Measurements from ENCODE around the gene MPP3. TPM values are rescaled to one million over a fixed set of nuclear protein-coding genes. Genes with fewer than 3 reads are reported as not detected.

The MPP3 gene
- total and polyA plus RNA-seq, 10 of the 15 experiments (the other 5 are each of a cell fraction or from before 2014, with no cell fraction given): not detected

- intact Hi-C loops (cut with micrococcal nuclease; ENCODE audit: unreplicated experiment): loop anchor here (10.0 kb wide), 1 partner anchor 117 kb away; no protein-coding TSS in a partner anchor
- WGBS (ENCODE audit: insufficient coverage, insufficient replicate concordance, low lambda C conversion rate, missing lambda C conversion rate): 44% methylated on average over 10 of the region's 10 CpGs
- in situ Hi-C loops (cut with MboI): no loop called here
These were observed 44.7 kb upstream of the MPP3 start for GRCh38 chr17:43877451-43878155.

DNA sequence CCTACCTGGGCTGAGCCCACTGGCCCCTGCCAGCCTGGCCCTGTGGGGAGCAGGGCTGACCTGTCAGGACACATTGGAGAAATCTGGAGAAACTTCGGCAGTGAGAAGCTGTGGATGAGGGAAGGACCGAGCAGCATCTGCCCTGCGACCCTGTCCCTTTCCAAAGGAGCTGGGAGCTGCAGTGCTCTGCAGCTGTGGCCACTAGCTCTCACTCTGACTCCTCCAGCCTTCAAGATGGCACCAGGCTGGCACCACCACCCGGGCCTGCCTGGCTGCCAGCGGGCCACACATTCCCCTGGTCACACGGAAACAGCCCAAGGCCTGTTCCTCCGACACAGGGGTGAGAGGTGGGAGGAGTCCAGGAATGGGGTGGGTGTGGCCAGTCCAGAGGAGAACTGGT lies 44.1 kb upstream of the MPP3 start:
- FAIRE-seq: no peak
- 30% methylated on average over 7 of the region's 7 CpGs for WGBS (ENCODE audit: insufficient coverage, insufficient replicate concordance, low lambda C conversion rate, missing lambda C conversion rate)
- POLR2A ChIA-PET: interaction anchor here (0.6 to 1.0 kb wide), 2 partner anchors 12 to 509 kb away, joined by 3 read pairs; no protein-coding TSS in a partner anchor

More at GRCh38 chr17:43877451-43878155, 44.7 kb upstream of the MPP3 start:
- no peak for DNase-seq (ENCODE audit: low read depth, low spot score)
- Histone ChIP-seq H4K20me1 (ENCODE audit: control insufficient read depth, insufficient read depth) (no peaks in the 10 kb centered on the region), H3K79me2 (ENCODE audit: control insufficient read depth, insufficient read depth, low read length) (no peaks in the 10 kb centered on the region), H3K9ac (ENCODE audit: control insufficient read depth, insufficient read depth, low read length) (no peak overlapping the region), H3K27me3 (replicated peaks in 1 of 2; ENCODE audit: control insufficient read depth in 2 of 2, insufficient read depth in 2 of 2, low read length in 1 of 2) (no peaks in the 10 kb centered on the region), H2AFZ (ENCODE audit: control insufficient read depth, low read depth, low read length) (no peak overlapping the region), H3K36me3 (ENCODE audit: control insufficient read depth in 2 of 2, insufficient read depth in 2 of 2, low read length in 1 of 2) (no peaks in the 10 kb centered on the region), H3K4me3 (no peak overlapping the region), H3K4me2 (ENCODE audit: control insufficient read depth, insufficient read depth) (no peak overlapping the region), H3K4me1 (ENCODE audit: control insufficient read depth, insufficient read depth, low read length) (no peaks in the 10 kb centered on the region), H3K27ac (ENCODE audit: control insufficient read depth, insufficient read depth) (no peak overlapping the region), H3K9me3 (replicated peaks; ENCODE audit: control insufficient read depth, insufficient read depth, low read length) (no peaks in the 10 kb centered on the region)
- ChIA-PET SMC1A (ENCODE audit: uncharacterized antibody, unreplicated experiment) (interaction anchor here (0.5 to 1.4 kb wide), 2 partner anchors 10 to 265 kb away, joined by 3 to 4 read pairs; no protein-coding TSS in a partner anchor), POLR2A (interaction anchor here (0.6 to 1.0 kb wide), 2 partner anchors 13 to 510 kb away, joined by 3 read pairs; no protein-coding TSS in a partner anchor), CTCF (interaction anchor here (0.6 to 2.6 kb wide), 25 partner anchors 9 to 491 kb away, joined by 3 to 10 read pairs (median 4); partner anchors contain the start of gene CD300LG), RAD21 (ENCODE audit: unreplicated experiment) (interaction anchor here (0.6 kb wide), 1 partner anchor 291 kb away, joined by 3 read pairs; no protein-coding TSS in a partner anchor)
- no peak for ATAC-seq
- FAIRE-seq: no peak
- BruUV-seq (replicated peaks): no TSS peak
- TF ChIP-seq SMARCA5 (IDR thresholded peaks at IDR 0.05): no peak
- no peak for TF ChIP-seq RAD51 (IDR thresholded peaks at IDR 0.05)
- no peak for TF ChIP-seq DPF2 (IDR thresholded peaks at IDR 0.05)
- no peak for TF ChIP-seq MEF2B (IDR thresholded peaks at IDR 0.05; ENCODE audit: partially characterized antibody, poor library complexity, severe bottlenecking)
- TF ChIP-seq RFX5 (IDR thresholded peaks at IDR 0.05; ENCODE audit: low read depth, low read length): no peak
- no peak for TF ChIP-seq STAT3 (IDR thresholded peaks at IDR 0.05; ENCODE audit: low read depth, low read length)
- no peak for TF ChIP-seq YBX1 (IDR thresholded peaks at IDR 0.05)
- no peak for TF ChIP-seq CHD2 (IDR thresholded peaks at IDR 0.05; ENCODE audit: borderline replicate concordance, low read depth, low read length)
- TF ChIP-seq CHD1 (IDR thresholded peaks at IDR 0.05; ENCODE audit: low read depth, low read length): no peak
- no peak for TF ChIP-seq GABPA (IDR thresholded peaks at IDR 0.05; ENCODE audit: low read depth)

More for the DNA sequence above, 44.1 kb upstream of the MPP3 start:
- Histone ChIP-seq H3K4me3 (no peak overlapping the region), H3K27me3 (replicated peaks in 1 of 2; ENCODE audit: control insufficient read depth in 2 of 2, insufficient read depth in 2 of 2, low read length in 1 of 2) (no peaks in the 10 kb centered on the region), H4K20me1 (ENCODE audit: control insufficient read depth, insufficient read depth) (no peaks in the 10 kb centered on the region), H3K9me3 (replicated peaks; ENCODE audit: control insufficient read depth, insufficient read depth, low read length) (no peaks in the 10 kb centered on the region), H3K9ac (ENCODE audit: control insufficient read depth, insufficient read depth, low read length) (no peak overlapping the region), H3K79me2 (ENCODE audit: control insufficient read depth, insufficient read depth, low read length) (no peaks in the 10 kb centered on the region), H3K36me3 (ENCODE audit: control insufficient read depth in 2 of 2, insufficient read depth in 2 of 2, low read length in 1 of 2) (no peaks in the 10 kb centered on the region), H2AFZ (ENCODE audit: control insufficient read depth, low read depth, low read length) (no peak overlapping the region), H3K4me2 (ENCODE audit: control insufficient read depth, insufficient read depth) (no peak overlapping the region), H3K27ac (ENCODE audit: control insufficient read depth, insufficient read depth) (no peak overlapping the region), H3K4me1 (ENCODE audit: control insufficient read depth, insufficient read depth, low read length) (no peaks in the 10 kb centered on the region)
- CTCF ChIA-PET: interaction anchor here (1.3 to 2.6 kb wide), 3 partner anchors 10 to 30 kb away, joined by 3 to 10 read pairs (median 5); partner anchors contain the start of gene CD300LG
- SMC1A ChIA-PET (ENCODE audit: uncharacterized antibody, unreplicated experiment): no interaction called here
- BruUV-seq (replicated peaks): no TSS peak
- ATAC-seq (no peak), DNase-seq (ENCODE audit: low read depth, low spot score) (no peak)
- in situ Hi-C loops (cut with MboI): no loop called here
- RAD21 ChIA-PET (ENCODE audit: unreplicated experiment): no interaction called here
- intact Hi-C loops (cut with micrococcal nuclease; ENCODE audit: unreplicated experiment): loop anchor here (10.0 kb wide), 1 partner anchor 118 kb away; no protein-coding TSS in a partner anchor
- TF ChIP-seq GABPA (IDR thresholded peaks at IDR 0.05; ENCODE audit: low read depth): no peak
- no peak for TF ChIP-seq SREBF2 (IDR thresholded peaks at IDR 0.05; ENCODE audit: low read length)
- TF ChIP-seq ZNF24 (IDR thresholded peaks at IDR 0.05): no peak

Data from GM12878 (cell line).